Measurements from ENCODE around the gene ADAMTS17. TPM values are rescaled to one million over a fixed set of nuclear protein-coding genes. Genes with fewer than 3 reads are reported as not detected.

Gene ADAMTS17
- total RNA-seq, 4 donors from 2014 or later, result 7.2 to 15.1 (median 8.9) TPM

DNA sequence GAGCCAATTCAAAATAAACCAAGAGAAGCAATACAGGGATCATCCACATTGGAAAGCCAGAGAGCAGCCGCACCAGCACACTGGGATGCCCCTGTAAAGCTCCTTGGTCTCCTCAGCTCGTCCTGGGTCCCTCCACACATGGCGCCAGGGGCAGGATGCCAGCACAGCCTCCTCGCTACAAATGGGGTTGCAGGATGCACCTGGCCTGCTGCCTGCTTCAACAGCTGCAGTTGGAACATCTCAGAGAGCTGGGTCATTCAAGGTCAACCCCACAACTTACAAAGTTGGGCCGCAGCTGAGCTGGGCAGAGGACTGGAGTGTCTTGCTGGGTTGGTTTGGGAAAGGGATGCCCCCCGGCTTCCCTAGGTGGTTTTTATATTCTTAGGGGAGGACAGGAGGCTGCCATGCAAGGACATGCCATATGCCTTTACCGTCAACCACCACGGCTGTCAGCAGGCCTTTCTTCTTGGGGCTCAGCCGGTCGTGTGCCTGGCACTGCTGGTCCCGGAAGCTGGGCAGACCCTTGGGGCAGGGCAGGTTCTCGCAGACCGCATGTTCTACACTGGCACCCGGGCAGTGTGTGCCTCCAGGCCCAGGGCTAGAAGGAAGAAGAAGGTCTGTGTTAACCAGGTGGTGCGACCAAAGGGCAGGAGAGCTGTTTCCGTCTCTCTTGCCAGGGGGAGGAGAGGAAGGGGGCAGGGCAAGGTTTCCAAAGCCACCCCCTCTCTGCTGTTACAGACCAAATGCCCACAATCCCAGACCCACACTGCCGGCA, 225.2 kb downstream of the ADAMTS17 start:
- no peaks in the 10 kb centered on the region for H3K27me3 ChIP-seq
- H3K4me3 ChIP-seq, result no peak overlapping the region
- peak in 1 of 3 donors; percentile 40 for DNase-seq
- no peak overlapping the region for H3K27ac ChIP-seq
- H3K36me3 ChIP-seq, result no peaks in the 10 kb centered on the region
- TF ChIP-seq POLR2A (IDR thresholded peaks at IDR 0.05), result no peak
- peaks cover 0 to 14% (median 0%) of the 10 kb centered on the region in 4 donors for H3K4me1 ChIP-seq
- no peaks in the 10 kb centered on the region for H3K9me3 ChIP-seq

DNA sequence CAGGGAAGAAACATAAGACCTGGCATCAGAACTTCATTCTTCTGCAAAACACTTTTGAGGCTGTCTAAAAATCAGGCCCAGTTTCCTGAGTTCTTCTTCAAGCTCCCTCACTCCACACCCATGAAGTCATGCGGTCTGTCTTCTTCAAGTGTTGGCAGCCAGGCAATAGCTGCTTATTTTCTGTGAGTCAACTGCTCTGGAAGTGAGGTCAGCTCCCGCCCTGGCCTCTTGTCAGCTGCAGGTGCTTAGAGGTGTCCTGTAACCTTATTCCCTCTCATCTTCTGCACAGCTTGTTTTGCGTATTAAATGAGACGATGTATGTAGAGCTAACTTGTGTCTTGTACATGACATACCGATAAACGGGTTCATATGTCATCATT, 226.1 kb downstream of the ADAMTS17 start:
- no peak overlapping the region for H3K27ac ChIP-seq

DNA sequence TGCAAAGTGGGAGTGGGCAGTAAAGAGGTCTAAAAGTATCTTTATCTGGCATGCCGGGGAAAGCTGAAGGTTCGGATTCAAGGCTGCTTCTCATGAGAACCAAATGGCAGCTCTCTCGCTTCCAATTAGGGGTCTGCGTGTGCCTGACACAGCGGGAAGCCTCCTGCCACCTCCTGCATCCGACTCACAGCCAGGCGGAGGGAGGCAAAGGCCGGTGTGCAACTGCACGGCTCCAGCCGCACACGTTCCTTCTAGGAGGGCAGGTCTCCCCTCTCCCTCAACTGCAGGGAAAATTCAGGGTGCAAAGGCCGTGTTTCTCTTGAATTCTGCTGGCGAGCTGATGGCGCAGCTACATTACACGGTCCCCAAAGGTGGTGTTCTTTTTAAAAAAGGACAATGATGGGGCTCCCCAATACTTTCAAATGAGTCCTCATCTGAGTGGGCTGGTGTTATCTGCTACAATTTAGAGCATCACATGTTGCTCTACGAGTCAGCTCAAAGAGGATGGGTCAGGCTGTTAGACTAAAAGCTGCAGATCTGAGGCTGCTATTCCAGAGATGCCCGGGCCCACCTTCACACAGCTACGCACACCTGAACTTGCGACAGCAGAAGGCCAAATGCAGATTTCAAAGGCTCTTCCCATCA, 226.6 kb downstream of the ADAMTS17 start:
- DNase-seq, result peak in 1 of 3 donors; percentile 6
- Histone ChIP-seq H3K27ac (peak overlapping the region in 2 of 4 donors; percentile 57 to 65), H3K9me3 (no peaks in the 10 kb centered on the region), H3K36me3 (no peaks in the 10 kb centered on the region), H3K4me1 (peaks cover 0 to 21% (median 1%) of the 10 kb centered on the region in 4 donors), H3K4me3 (no peak overlapping the region), H3K27me3 (no peaks in the 10 kb centered on the region)
- no peak for TF ChIP-seq POLR2A (IDR thresholded peaks at IDR 0.05)
- TF ChIP-seq, protein P1, sequence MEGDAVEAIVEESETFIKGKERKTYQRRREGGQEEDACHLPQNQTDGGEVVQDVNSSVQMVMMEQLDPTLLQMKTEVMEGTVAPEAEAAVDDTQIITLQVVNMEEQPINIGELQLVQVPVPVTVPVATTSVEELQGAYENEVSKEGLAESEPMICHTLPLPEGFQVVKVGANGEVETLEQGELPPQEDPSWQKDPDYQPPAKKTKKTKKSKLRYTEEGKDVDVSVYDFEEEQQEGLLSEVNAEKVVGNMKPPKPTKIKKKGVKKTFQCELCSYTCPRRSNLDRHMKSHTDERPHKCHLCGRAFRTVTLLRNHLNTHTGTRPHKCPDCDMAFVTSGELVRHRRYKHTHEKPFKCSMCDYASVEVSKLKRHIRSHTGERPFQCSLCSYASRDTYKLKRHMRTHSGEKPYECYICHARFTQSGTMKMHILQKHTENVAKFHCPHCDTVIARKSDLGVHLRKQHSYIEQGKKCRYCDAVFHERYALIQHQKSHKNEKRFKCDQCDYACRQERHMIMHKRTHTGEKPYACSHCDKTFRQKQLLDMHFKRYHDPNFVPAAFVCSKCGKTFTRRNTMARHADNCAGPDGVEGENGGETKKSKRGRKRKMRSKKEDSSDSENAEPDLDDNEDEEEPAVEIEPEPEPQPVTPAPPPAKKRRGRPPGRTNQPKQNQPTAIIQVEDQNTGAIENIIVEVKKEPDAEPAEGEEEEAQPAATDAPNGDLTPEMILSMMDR (IDR thresholded peaks at IDR 0.05), result no peak

More for the DNA sequence above, 226.1 kb downstream of the ADAMTS17 start:
- TF ChIP-seq POLR2A (IDR thresholded peaks at IDR 0.05), result no peak
- TF ChIP-seq, protein P1 (IDR thresholded peaks at IDR 0.05), result no peak
- Histone ChIP-seq H3K9me3 (no peaks in the 10 kb centered on the region), H3K4me3 (no peak overlapping the region), H3K27me3 (no peaks in the 10 kb centered on the region), H3K4me1 (peaks cover 0 to 21% (median 1%) of the 10 kb centered on the region in 4 donors), H3K36me3 (no peaks in the 10 kb centered on the region)
- DNase-seq, result no peak

DNA sequence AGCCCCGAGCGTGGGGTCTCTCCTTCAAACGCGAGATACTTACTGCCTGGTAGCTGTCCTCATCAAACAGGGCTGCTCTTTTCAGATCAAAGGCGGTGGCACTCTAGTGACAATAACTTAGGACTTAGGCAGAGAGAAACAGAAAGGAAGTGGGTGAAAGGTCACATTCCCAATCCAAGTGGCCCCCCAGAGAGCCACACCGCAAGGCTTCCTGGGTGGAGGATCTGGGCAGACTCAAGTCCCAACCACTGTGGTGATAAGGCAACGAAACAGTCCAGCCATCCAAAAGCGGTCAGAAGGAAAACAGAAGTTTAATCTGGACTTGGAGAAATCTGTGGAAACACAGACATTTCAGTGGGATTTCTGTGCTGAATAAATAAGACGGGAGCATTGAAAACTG, 227.2 kb downstream of the ADAMTS17 start:
- peak in 1 of 3 donors; percentile 20 for DNase-seq
- peak overlapping the region in 2 of 4 donors; percentile 57 to 65 for H3K27ac ChIP-seq

DNA sequence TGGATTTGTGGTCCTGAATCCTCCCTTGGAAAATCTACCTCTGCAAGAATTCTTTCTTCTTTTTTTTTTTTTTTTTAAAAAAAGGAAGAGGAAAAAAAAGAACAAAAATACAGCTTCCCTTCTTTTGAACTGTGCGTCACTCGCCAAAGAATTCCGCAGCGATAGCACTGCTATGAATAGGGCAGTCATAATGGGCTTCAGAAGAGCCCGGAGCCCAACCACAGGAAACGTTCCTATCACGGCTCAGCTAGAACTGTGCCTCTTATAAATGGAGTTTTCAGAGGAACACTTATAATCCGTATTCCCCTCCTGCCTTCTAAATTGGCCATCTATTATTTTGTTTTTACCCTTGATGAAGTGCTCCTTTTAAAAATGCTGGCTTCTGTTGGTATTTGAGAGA, 227.7 kb downstream of the ADAMTS17 start:
- Histone ChIP-seq H3K4me3 (peak overlapping the region in 1 of 4 donors; percentile 8), H3K36me3 (no peaks in the 10 kb centered on the region), H3K27ac (peak overlapping the region in 2 of 4 donors; percentile 57 to 65), H3K4me1 (peaks cover 0 to 21% (median 1%) of the 10 kb centered on the region in 4 donors), H3K9me3 (no peaks in the 10 kb centered on the region), H3K27me3 (no peaks in the 10 kb centered on the region)
- TF ChIP-seq, protein P1 (IDR thresholded peaks at IDR 0.05), result no peak
- TF ChIP-seq POLR2A (IDR thresholded peaks at IDR 0.05), result no peak
- peak in 2 of 3 donors; percentile 9 to 56 for DNase-seq

More for the DNA sequence above, 227.2 kb downstream of the ADAMTS17 start:
- no peaks in the 10 kb centered on the region for H3K27me3 ChIP-seq
- peak overlapping the region in 1 of 4 donors; percentile 8 for H3K4me3 ChIP-seq
- TF ChIP-seq POLR2A (IDR thresholded peaks at IDR 0.05), result no peak
- TF ChIP-seq, protein P1 (IDR thresholded peaks at IDR 0.05), result no peak
- H3K36me3 ChIP-seq, result no peaks in the 10 kb centered on the region
- H3K9me3 ChIP-seq, result no peaks in the 10 kb centered on the region
- H3K4me1 ChIP-seq, result peaks cover 0 to 21% (median 1%) of the 10 kb centered on the region in 4 donors
